ENCODE measurements around the gene TMA7B.
"Not testable (repeated sequence)": the region's sequence is repeated elsewhere in the genome, so short reads cannot be mapped to it uniquely, and the experiment has no call there.

The TMA7B gene

DNA sequence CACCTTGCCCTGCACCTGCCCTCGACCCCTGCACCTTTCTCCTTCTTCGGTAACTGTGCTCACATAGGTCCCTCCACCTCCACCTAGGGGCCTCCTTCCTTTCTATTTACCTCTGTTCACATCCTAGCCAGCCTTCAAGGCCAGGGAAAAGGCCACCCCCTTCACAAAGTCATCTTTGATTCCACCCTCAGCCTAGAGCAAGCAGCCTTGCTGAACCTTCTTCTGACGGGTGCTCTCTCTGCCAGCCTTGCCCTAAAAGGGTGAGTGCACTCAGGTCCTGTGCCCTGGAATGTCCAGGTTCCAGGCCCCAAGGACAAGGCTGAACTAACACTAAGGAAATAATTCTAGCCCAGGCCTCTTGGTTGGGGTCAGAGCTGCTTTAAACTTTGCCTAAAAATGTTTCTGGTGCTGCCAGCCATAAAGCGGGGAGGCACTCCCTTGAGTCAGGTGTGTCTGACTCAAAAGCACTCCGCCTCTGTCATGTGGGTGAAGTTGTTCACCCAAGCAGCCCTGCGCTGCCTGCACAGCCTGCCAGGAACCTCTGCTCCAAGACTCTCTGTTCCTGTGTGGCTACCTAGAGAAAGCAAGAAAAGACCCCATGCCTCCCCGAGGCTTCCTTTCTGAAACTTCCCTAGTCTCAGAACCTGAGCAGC, 25.3 kb downstream of the TMA7B start:
- DNase-seq: no peak

DNA sequence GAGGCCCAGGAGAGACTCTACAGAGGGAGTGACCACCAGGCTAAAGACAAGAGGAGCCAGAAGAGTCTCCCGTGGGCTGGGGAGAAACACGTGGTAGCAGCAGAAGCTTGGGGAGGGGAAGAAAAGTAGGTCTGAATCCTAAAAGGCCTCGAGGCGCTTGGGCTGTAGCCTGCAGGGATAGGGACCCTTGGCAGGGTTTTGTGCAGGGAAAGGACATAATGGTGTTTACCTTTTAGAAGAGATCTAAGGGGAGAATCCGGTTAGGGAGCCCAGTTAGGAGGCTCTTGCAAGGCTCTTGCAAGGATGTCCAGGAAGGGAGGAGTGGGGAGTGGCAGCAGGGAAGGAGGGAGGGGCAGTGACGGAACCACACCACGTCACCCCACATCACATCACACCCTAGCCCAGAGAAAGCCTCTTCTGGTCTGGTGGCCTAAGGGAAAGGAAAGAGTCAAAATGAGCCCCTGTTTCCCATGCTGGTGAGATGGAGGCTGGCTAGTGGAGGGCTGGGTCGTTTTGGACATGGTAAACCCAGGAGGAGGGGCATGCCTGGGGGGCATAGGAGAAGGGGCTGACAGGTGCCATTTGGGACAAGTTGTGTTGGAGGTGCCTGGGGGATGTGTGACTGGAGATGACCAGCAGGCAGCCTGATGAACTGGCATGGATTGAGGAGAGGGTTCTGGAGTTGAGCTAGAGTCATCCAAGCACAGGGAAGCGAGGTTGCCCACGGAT, 28.4 kb downstream of the TMA7B start:
- no peak for DNase-seq

DNA sequence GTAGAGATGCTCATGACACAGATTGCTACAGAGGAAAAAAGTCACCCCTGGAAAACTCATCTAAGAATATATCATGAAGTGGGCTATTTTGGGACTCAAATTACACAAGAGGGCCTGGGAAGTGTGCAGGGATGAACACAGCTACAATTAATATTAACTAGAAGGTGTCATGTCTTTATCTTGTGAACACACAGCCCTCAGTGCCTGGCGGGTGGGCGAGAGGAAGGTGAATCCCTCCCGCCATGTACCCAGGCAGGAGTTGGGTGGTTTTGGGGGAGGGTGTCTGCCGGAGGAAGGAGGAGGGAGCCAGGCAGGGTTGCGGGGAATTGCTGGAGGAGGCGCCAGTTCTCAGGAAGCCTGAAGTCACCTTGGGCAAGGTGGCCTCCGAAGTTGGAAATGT, 29.4 kb downstream of the TMA7B start:
- no peak for DNase-seq

DNA sequence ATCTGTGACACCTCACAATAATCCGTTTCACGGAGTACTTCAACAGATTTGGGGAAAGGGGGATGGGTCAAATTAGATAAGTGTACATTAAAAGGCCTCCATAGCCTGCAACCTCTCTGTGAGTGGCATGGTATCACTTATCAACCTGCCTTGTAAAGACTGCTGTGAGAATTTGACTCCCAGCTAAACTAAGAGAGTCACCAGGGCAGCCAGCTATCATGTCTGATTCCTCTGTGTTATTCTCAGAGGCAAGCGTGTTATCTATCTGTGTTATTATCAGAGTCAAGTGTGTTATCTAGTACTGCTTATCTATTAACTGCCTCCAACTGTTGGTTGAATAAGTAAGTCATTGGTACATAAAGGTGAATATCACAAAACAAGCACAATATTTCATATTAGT, 30.5 kb downstream of the TMA7B start:
- no peak for DNase-seq

DNA sequence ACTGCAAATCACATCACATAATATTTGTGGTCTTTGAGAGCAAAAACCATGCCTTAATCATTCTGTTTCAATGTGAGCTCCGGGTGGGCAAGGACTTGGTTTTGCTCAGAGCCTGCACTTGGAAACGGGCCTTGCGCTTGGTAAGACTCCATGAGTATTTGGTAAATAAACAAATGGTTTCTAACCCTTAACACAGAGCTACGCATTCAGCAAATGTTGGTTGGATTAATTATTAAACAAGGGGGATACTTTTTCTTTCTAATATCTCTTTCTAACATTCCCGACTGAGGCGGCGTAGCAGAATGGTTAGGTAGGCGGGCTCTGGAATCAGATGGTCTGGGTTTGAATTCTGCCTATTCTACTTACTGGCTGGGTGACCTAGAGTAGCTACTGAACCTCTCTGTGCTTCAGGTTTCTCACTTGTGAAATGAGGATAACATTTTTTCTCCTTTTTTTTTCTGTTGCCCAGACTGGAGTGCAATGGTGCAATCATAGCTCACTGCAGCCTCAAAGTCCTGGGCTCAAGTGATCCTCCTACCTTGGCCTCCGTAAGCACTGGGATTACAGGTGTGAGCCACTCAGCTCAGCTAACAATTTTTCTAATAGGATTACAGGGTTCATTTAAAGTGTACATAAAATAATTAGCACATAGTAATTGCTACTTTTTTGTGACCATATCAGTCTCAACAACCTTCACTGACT, 31.1 kb downstream of the TMA7B start:
- DNase-seq: no peak

DNA sequence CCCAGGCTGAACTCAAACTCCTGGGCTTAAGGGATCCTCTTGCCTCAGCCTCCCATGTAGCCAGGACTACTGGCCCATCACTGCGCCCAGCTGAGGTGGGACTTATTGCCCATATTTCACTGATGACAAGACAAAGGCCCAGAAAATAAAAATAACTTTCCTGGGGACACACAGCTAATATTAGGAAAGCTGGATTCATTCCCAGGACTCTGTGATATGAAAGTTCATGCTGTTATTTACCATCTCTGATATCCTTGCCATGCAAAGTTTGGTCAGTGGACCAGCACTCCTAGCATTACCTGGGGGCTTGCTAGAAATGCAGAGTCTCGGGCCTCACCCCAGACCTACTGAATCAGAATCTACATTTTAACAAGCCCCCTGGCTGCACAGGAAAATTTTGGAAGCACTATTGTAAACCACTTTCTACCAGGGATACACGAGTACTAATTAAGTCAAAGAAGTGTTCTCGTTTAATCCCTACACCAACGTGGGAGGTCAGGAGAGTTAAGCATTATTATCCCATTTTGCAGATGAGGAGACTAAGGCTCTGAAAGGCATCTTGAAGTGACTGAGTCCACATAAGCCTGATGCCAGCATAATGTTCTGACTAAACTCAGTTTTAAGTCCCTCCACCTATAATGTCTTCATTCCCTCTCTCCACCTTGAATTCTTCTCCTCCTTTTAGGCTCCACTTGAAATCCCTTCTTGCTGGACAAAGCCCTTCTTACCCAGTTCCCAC, 32.1 kb downstream of the TMA7B start:
- no peak for DNase-seq

DNA sequence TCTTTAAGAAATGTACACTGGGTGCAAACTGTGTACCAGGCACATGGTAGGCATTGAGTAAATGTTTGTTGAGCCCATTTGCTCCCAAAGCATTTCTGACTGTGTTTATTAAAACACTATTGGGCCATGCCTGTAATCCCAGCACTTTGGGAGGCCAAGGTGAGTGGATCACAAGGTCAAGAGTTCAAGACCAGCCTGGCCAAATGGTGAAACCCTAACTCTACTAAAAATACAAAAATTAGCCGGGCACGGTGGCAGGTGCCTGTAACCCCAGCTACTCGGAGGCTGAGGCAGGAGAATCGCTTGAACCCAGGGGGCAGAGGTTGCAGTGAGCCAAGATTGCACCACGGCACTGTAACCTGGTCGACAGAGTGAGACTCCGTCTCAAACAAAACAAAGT, 32.7 kb downstream of the TMA7B start:
- not testable (repeated sequence) for DNase-seq

DNA sequence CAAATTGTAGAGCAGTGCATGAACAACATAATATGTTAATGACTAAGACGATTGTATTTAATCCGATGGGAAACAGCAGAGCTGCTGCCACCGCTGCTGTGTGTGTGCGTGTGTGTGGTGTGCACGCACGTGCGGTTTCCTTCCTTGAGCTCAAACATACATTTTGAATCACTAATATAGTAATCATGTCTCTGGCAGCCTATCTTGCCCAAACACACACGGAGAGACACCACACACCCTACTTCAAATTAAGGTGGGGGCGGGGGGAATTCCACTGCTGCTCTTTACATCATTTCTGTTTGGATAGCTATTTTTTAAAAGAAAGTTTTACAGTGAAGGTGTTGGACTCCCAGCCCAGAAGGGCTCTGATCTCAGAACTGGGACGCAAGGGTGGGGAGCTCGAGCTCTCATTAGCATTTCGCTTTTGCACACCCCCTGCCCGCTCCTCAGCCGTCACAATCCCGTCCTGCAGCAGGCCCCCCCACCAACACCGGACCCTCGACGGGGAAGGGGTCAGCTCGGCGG, 33.9 kb downstream of the TMA7B start:
- DNase-seq: no peak

DNA sequence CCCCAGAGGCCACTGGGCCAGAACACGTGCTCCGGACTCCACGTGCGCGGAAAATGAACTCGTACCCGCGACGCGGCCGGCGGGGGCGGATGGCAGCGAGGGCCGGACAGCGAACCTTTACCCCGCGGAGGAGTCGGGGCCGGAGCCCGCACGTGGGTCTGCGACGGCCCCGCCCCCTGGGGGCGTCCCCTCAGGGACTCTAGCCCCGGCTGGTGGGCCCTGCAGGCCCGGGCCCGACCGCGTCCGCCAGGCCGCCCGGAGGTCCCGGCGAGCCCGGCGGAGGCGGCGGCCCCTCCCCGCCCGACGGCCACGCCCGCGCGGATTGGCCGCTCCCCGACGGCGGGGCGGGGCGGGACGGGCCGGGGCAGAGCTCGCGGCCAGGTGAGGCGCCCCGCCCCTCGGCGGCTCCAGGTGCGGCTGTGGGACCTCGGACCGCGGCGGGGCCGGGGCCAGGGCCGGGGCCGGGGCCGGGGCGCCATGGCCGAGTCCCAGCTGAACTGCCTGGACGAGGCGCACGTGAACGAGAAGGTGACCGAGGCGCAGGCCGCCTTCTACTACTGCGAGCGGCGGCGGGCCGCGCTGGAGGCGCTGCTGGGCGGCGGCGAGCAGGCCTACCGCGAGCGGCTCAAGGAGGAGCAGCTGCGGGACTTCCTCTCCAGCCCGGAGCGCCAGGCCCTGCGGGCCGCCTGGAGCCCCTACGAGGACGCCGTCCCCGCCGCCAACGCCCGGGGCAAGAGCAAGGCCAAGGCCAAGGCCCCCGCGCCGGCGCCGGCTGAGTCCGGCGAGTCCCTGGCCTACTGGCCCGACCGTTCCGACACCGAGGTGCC, 34.6 kb downstream of the TMA7B start, which contains the start of gene FAM83F:
Gene FAM83F (plus strand): TSS at position 389 of the 827 bp plus-strand sequence. CDS start 89 bp downstream, at position 478.
- peak; percentile 21 to 43 for DNase-seq

DNA sequence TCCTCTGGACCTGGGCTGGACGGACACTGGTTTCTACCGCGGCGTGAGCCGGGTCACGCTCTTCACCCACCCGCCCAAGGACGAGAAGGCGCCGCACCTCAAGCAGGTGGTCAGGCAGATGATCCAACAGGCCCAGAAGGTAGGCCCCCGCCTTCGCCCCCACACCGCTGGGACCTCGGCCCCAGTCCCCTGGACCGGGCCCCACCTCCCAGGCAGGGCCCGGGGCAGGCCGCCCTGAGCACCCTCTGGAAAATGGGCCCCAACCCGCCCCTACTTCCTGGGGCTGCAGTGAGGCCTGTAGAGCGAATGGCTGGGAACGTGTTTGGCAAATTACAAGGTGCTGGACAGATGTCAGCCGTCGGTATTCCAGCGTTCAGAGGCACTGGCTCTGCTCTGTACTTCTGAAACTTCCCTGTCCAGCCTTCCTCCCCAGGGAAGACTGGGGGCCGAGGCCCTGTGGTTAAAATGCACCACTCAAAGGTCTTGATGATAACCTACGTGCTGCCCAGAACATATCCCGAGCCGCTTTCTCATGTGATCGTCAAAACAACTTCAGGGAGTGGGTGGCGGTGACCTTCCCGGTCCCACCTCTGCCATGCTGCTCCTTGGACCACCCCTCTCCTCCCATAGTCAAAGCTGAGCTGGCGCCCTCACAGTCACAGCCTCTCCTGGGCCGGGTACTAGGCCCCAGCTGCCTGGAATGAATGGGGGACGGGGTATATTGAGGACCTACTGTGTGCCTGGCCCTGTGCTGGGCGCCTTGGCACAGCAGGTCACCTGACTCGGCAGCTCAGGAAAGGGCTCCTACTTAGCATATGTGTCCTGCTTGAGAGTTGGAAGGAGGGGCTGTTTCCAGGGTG, 35.4 kb downstream of the TMA7B start:
- DNase-seq: no peak

DNA sequence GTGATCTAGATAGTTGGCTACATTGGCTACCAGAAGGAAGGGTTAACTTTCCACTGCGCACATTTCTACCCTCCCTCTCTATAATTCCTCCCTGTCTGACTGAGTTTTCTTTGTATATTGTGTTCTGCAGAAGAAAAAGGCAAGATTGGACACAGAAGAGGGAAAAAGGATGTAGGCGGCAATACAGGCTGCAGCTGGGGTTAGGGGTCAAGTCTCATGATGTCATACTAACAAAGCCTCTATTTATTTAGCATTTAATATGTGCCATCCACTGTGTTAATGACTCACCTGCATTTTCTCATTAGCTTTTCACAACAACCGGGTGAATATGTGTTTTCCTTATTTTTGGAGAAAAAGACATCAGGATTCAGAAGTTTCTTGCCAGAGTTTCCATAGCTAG, 36.5 kb downstream of the TMA7B start:
- no peak for DNase-seq

DNA sequence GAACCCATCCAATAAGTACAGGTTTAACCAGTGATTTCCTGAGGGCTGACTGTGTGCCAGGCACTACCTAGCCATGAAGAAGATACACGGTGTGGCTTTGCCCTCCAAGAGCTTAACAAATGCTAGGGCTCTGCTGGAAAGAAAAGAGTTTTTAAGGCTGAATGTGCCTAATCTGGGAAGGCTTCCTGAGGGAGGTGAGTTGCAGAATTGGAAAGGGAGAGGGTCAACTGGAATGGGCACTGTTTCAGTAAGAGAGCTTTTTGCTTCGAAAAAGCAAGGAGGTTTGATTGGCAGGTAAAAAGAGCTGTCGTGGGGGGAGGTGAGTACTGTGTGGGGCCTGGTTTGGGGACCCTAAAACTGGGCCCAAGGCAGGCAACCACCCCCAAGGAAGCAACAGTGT, 37.2 kb downstream of the TMA7B start:
- DNase-seq: no peak

DNA sequence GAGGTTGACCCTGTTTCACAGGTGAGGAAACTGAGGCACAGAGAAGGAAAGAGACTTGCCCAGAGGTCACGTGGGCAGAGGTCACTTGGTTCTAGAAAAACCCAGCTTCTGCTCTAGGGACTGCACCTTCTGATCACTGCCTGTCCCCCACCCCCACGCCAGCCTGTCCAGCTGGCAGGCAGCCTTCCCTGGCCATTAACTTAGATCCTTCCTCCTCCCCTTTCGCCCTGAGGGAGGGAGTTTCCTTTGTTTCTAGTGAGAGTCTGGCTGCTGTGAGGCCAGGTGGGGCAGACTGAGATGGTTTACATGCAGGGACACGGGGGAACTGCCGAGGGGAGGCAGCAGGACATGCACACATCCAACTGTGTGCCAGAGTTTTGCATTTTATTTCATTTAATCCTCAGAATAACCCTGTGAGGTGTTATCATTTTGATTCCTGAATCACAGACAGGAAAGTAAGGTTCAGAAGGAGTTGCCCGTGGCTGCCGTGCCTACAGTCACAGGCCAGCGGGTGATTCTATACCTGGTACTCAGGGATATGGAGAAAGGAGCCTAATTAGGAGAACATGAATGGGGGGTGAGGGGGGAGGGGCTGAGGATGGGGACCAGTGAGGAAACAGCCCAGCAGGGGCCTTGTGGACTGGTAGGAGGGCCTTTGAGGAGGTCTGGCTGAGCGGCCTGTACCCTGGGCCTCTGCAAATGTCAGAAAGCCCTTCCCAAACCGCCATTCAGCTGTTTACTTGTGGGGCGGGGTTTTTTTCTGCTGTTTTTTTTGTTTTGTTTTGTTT, 37.9 kb downstream of the TMA7B start:
- no peak for DNase-seq

DNA sequence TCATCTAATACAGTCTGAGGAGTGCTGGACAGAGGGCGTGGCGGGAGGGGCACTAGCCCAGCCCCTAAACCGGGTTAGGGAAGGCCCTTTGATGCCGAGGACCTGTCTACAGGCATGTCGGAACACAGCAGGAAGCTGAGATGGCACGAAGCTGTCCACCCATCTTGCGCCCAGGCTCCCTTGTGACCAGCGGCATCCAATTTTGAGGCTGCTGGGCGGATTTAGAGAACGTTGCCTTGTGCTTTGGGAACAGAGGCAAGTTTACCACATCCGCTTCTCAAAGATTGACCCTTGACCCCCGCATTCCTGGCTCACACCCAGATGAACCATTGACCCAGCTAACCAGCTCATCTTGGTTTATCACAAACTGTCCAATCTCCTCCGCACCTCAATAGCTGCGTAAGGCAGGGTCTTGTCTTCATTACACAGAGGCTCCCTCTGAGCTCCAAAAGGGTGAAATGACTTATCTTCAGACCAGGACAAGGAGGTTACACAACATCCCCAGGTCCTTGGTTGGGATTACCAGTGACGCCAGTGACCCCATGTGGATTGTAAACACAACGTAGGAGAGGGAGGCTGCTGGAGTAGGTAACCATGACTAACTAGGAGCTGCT, 39.1 kb downstream of the TMA7B start:
- DNase-seq: peak in 1 of 2 donors; percentile 17

DNA sequence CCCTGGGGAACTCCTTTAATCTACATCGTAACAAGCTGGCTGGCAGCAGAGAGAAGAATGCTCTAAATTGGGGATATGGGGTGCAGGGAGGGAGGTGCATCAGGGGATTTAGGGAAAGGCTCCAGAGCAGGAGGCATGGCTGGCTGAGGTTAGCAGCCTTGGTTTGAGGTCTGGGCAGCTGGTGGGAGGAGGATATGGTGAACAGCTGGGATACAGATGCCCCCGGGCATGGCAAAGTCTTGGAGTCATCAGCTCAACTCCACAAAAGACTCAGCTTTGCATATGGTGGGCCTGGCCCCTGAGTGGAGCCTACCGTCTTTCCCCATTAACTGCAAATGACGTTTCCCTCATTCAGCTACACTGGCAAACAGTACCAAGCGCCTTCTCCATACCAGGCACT, 40.0 kb downstream of the TMA7B start:
- no peak for DNase-seq

DNA sequence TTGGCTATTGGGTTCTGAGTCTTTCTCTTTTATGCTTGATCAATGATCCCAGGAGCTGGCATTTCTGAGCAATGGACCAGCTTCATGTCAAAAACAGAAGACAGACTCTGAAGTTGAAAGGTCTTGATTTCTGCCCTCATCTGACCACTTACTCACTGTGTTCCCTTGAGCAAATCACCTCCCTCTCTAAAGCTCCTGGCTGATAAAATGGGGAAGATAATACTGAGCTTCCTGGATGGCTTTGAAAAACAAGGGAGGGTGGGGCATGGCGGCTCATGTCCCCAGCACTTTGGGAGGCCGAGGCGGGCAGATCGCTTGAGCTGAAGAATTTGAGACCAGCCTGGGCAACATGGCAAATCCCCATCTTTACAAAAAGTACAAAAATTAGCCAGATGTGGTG, 40.9 kb downstream of the TMA7B start:
- no peak for DNase-seq

DNA sequence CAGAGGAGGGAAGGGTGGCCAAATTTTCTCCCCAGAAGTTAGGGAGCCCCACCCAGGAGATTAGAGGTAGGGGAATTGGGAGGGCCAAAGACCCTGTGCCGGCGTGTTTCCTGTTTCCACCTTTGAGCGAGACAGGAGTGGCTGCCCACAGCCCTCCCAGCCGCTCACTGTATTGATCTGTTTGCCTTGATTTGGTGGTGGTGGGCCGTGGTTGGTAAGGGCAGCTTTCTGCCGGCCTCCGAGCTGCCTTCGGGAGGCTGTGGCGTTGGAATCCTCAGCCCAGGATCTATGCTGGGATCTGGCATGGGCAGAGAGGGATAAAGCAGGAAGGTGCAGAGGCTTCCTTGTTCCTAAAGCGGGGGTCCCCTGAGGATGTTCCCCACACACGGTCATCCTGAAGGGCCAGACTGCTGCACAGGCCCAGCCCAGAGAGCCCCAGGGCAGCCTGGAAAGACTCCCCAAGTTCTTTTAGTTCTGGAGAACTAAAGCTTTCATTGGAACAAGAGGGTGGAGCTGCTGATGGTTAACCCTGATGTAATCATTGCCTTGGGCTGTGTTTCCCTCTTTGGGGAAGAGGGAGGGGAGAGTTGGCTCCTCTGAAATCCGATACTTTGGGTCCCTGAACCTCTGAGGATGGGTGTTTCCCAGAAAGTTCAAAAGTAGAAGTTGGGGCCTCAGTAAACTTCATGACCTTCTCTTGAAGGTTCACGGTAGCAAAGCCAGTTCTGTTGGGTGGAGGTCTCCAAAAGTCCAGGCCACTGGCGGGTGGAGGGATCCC, 41.8 kb downstream of the TMA7B start:
- DNase-seq: no peak

DNA sequence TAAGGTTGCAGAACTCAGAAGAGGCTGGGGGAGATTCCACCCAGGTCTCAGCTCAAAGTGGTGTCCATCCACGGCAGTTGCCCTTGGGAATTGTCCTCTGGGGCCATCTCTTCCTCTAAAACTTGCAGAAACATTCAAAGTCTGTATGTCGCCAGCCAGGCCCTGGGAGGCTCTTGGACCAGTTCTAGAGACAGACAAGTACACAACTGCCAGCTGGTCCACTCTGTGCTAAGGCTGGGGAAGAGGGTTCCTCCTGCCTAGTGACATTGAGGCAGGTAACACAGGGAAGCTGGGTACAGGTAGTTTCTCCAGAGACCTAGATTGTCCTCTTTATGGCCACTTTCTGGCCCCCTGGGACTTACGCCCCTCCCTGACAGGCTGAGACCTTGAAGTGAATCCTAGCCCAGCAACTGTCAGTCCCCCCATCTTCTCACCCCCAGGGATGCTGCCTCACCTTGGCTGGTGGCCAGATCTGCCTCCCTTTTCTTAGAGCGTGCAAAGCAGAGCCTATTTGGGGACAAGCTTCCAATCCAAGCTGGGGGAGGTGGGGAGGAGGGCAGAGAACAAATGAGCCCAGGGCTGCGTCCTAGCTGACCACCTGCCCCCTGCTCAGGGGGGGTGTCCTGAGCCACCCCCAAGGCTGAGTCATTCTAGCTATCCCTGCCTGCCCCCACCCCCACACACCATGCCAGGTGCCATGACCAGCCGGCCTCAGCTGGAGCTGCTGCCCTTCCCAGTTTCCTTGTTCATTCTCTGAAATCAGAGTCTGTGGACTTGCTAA, 42.9 kb downstream of the TMA7B start:
- no peak for DNase-seq

Measured in inflammatory macrophage (primary cell).